ENCODE measurements around the gene HIBCH.
A peak's percentile ranks its signal among the peaks of the same experiment; 100 is the strongest.

HIBCH gene

GRCh38 chr2:190185380-190185779 lies 134.2 kb downstream of the HIBCH start:
- no peaks in the 10 kb centered on the region for H3K36me3 ChIP-seq (ENCODE audit: control insufficient read depth, insufficient read depth, low read length)
- no peaks in the 10 kb centered on the region for H3K4me1 ChIP-seq (ENCODE audit: control insufficient read depth, insufficient read depth, low read length)
- no peak overlapping the region for H3K9ac ChIP-seq (ENCODE audit: low read length)
- H3K9me3 ChIP-seq (ENCODE audit: control insufficient read depth, insufficient read depth, low read depth, low read length), result no peaks in the 10 kb centered on the region
- no peak overlapping the region for H3K4me3 ChIP-seq (ENCODE audit: low read depth, low read length)
- H3K27me3 ChIP-seq (ENCODE audit: control insufficient read depth, insufficient read depth, low read length), result peaks cover 17% of the 10 kb centered on the region
- H3K27ac ChIP-seq (ENCODE audit: low read depth, low read length), result no peak overlapping the region

- H3K27me3 ChIP-seq (ENCODE audit: control insufficient read depth, insufficient read depth, low read length), result peaks cover 23% of the 10 kb centered on the region
- H3K9ac ChIP-seq (ENCODE audit: low read length), result no peak overlapping the region
- H3K9me3 ChIP-seq (ENCODE audit: control insufficient read depth, insufficient read depth, low read depth, low read length), result no peaks in the 10 kb centered on the region
- H3K27ac ChIP-seq (ENCODE audit: low read depth, low read length), result no peak overlapping the region
- H3K4me1 ChIP-seq (ENCODE audit: control insufficient read depth, insufficient read depth, low read length), result peaks cover 4% of the 10 kb centered on the region
- no peaks in the 10 kb centered on the region for H3K36me3 ChIP-seq (ENCODE audit: control insufficient read depth, insufficient read depth, low read length)
- no peak overlapping the region for H3K4me3 ChIP-seq (ENCODE audit: low read depth, low read length)
Measured at GRCh38 chr2:190184460-190184859, 135.2 kb downstream of the HIBCH start.

GRCh38 chr2:190183539-190183938 lies 136.1 kb downstream of the HIBCH start:
- peaks cover 24% of the 10 kb centered on the region for H3K27me3 ChIP-seq (ENCODE audit: control insufficient read depth, insufficient read depth, low read length)
- H3K4me1 ChIP-seq (ENCODE audit: control insufficient read depth, insufficient read depth, low read length), result peaks cover 4% of the 10 kb centered on the region
- H3K9ac ChIP-seq (ENCODE audit: low read length), result no peak overlapping the region
- H3K27ac ChIP-seq (ENCODE audit: low read depth, low read length), result no peak overlapping the region
- H3K36me3 ChIP-seq (ENCODE audit: control insufficient read depth, insufficient read depth, low read length), result no peaks in the 10 kb centered on the region
- H3K4me3 ChIP-seq (ENCODE audit: low read depth, low read length), result no peak overlapping the region
- H3K9me3 ChIP-seq (ENCODE audit: control insufficient read depth, insufficient read depth, low read depth, low read length), result no peaks in the 10 kb centered on the region

GRCh38 chr2:190182071-190182524 lies 137.5 kb downstream of the HIBCH start:
- Histone ChIP-seq H3K9ac (ENCODE audit: low read length) (no peak overlapping the region), H3K27ac (ENCODE audit: low read depth, low read length) (no peak overlapping the region), H3K9me3 (ENCODE audit: control insufficient read depth, insufficient read depth, low read depth, low read length) (no peaks in the 10 kb centered on the region), H3K4me1 (ENCODE audit: control insufficient read depth, insufficient read depth, low read length) (peaks cover 4% of the 10 kb centered on the region), H3K36me3 (ENCODE audit: control insufficient read depth, insufficient read depth, low read length) (no peaks in the 10 kb centered on the region), H3K27me3 (ENCODE audit: control insufficient read depth, insufficient read depth, low read length) (peaks cover 24% of the 10 kb centered on the region), H3K4me3 (ENCODE audit: low read depth, low read length) (no peak overlapping the region)

DNA sequence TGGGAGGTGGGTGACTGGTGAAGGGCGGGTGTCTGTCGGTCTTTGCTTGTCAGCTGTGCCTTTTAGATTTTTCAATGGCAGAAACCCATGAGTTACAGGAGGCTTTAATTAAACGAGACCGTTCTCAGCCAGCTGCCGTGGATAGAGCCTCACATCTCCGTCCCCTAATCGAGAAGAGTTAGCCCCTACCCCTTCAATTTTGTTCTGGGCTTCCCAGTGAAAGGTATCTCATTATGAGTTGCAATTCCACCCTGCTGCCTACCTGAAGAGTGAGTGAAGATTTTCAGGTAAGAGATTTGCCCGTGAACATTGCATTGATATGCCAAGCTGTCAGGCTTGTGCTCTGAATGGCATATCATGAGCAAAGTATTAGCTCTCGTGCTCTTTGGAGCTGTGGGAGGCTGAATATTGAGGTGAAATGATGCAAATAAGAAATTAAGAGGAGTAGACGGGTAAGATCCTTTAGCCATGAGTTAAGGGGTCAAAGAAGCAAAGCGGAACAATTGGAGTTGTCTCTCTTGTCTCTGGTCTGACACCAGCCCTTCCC lies 138.4 kb downstream of the HIBCH start:
- H3K4me1 ChIP-seq (ENCODE audit: control insufficient read depth, insufficient read depth, low read length), result peaks cover 4% of the 10 kb centered on the region
- no peak overlapping the region for H3K9ac ChIP-seq (ENCODE audit: low read length)
- H3K36me3 ChIP-seq (ENCODE audit: control insufficient read depth, insufficient read depth, low read length), result no peaks in the 10 kb centered on the region
- H3K9me3 ChIP-seq (ENCODE audit: control insufficient read depth, insufficient read depth, low read depth, low read length), result no peaks in the 10 kb centered on the region
- no peak overlapping the region for H3K27ac ChIP-seq (ENCODE audit: low read depth, low read length)
- peaks cover 24% of the 10 kb centered on the region for H3K27me3 ChIP-seq (ENCODE audit: control insufficient read depth, insufficient read depth, low read length)
- peak overlapping the region; percentile 91 for H3K4me3 ChIP-seq (ENCODE audit: low read depth, low read length)

- no peak overlapping the region for H3K27ac ChIP-seq (ENCODE audit: low read depth, low read length)
Measured at GRCh38 chr2:190180313-190181122, 139.1 kb downstream of the HIBCH start.

GRCh38 chr2:190179754-190180312 lies 139.8 kb downstream of the HIBCH start:
- Histone ChIP-seq H3K27ac (ENCODE audit: low read depth, low read length) (no peak overlapping the region), H3K27me3 (ENCODE audit: control insufficient read depth, insufficient read depth, low read length) (peaks cover 24% of the 10 kb centered on the region), H3K36me3 (ENCODE audit: control insufficient read depth, insufficient read depth, low read length) (no peaks in the 10 kb centered on the region), H3K4me1 (ENCODE audit: control insufficient read depth, insufficient read depth, low read length) (peaks cover 4% of the 10 kb centered on the region), H3K9ac (ENCODE audit: low read length) (peak overlapping the region; percentile 71), H3K9me3 (ENCODE audit: control insufficient read depth, insufficient read depth, low read depth, low read length) (no peaks in the 10 kb centered on the region), H3K4me3 (ENCODE audit: low read depth, low read length) (peak overlapping the region; percentile 91)

More at GRCh38 chr2:190180313-190181122, 139.1 kb downstream of the HIBCH start:
- Histone ChIP-seq H3K27me3 (ENCODE audit: control insufficient read depth, insufficient read depth, low read length) (peaks cover 24% of the 10 kb centered on the region), H3K4me3 (ENCODE audit: low read depth, low read length) (peak overlapping the region; percentile 91), H3K4me1 (ENCODE audit: control insufficient read depth, insufficient read depth, low read length) (peaks cover 4% of the 10 kb centered on the region), H3K9ac (ENCODE audit: low read length) (peak overlapping the region; percentile 71), H3K9me3 (ENCODE audit: control insufficient read depth, insufficient read depth, low read depth, low read length) (no peaks in the 10 kb centered on the region), H3K36me3 (ENCODE audit: control insufficient read depth, insufficient read depth, low read length) (no peaks in the 10 kb centered on the region)

DNA sequence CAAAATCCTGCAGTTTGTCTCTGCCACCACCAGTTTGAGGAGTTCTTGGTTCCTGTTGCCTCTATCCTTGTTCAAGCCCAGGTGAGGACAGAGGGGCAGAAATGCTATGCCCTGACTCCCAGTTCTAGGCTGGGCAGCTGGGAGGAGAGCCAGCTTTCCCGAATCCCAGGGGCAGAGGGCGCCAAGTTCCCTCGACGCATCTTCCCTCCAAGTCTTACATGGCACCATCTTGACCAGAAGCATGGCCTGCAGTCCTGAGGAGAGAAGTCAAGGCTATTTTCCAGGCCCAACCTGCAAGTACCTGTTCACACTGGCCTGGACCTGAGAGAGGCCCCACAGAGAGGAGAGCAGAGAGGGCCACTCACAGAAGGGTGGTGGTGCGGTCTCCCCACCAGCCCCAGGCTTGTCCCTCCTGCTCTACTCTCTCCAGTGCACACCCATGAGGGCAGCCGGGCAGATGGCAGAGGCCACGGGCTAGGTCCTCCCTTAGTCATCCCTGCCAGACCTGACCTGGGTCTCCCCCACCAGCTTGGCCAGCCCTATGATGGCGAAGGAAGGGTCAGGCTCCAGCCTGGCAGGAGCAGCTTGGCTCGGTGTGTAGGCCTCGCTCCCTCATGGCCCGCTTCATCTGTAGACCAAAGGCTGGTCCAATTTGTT lies 141.4 kb downstream of the HIBCH start:
- H3K9me3 ChIP-seq (ENCODE audit: control insufficient read depth, insufficient read depth, low read depth, low read length), result no peaks in the 10 kb centered on the region
- H3K4me1 ChIP-seq (ENCODE audit: control insufficient read depth, insufficient read depth, low read length), result peaks cover 4% of the 10 kb centered on the region
- H3K4me3 ChIP-seq (ENCODE audit: low read depth, low read length), result no peak overlapping the region
- no peak overlapping the region for H3K27ac ChIP-seq (ENCODE audit: low read depth, low read length)
- H3K36me3 ChIP-seq (ENCODE audit: control insufficient read depth, insufficient read depth, low read length), result no peaks in the 10 kb centered on the region
- peaks cover 24% of the 10 kb centered on the region for H3K27me3 ChIP-seq (ENCODE audit: control insufficient read depth, insufficient read depth, low read length)
- H3K9ac ChIP-seq (ENCODE audit: low read length), result no peak overlapping the region

DNA sequence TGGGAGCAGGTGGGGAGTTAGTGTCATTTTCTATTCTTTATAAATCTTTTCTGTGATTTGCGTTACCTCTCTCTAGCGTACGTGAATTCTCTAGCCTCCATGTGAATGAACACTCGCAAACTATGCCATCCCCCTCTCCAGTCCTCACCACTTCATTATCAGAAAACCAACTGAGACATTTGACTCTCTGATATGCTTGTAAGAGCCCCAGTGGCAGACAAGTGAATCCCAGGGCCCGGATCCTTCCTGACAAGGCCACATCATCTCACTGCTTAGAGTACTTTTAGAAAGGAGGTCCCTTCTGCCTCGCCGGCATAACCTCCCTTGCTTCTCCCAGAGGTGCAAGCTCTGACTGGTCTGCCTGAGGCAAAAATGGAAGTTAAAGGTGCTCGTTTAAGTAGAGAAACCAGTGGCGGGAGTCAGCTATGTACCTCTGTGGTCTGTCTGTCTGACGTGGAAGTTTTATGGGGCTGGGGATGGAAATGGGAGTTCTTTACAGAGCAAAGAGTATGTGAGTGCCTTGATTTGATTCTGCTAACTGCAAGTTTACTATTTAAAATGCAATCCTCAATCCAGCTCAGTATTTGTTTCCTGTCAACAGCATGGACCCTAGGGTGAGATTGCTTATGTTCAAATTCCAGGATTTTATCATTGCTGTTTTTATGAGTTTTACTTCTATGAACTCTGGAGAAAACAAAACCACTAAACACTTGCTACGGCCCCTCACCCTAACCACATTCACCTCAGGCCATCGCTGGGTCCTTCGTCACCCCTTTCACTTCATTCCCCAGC lies 142.2 kb downstream of the HIBCH start:
- Histone ChIP-seq H3K9me3 (ENCODE audit: control insufficient read depth, insufficient read depth, low read depth, low read length) (no peaks in the 10 kb centered on the region), H3K4me3 (ENCODE audit: low read depth, low read length) (no peak overlapping the region), H3K9ac (ENCODE audit: low read length) (no peak overlapping the region), H3K27ac (ENCODE audit: low read depth, low read length) (no peak overlapping the region), H3K27me3 (ENCODE audit: control insufficient read depth, insufficient read depth, low read length) (peaks cover 24% of the 10 kb centered on the region), H3K4me1 (ENCODE audit: control insufficient read depth, insufficient read depth, low read length) (peaks cover 4% of the 10 kb centered on the region), H3K36me3 (ENCODE audit: control insufficient read depth, insufficient read depth, low read length) (no peaks in the 10 kb centered on the region)

- no peaks in the 10 kb centered on the region for H3K36me3 ChIP-seq (ENCODE audit: control insufficient read depth, insufficient read depth, low read length)
- no peak overlapping the region for H3K4me3 ChIP-seq (ENCODE audit: low read depth, low read length)
- H3K4me1 ChIP-seq (ENCODE audit: control insufficient read depth, insufficient read depth, low read length), result no peaks in the 10 kb centered on the region
- no peak overlapping the region for H3K27ac ChIP-seq (ENCODE audit: low read depth, low read length)
- no peaks in the 10 kb centered on the region for H3K27me3 ChIP-seq (ENCODE audit: control insufficient read depth, insufficient read depth, low read length)
- H3K9ac ChIP-seq (ENCODE audit: low read length), result no peak overlapping the region
- H3K9me3 ChIP-seq (ENCODE audit: control insufficient read depth, insufficient read depth, low read depth, low read length), result no peaks in the 10 kb centered on the region
Measured at GRCh38 chr2:190173392-190173791, 146.2 kb downstream of the HIBCH start.
